Smooth muscle cell (in vitro differentiated cells): ENCODE data around the gene NOTUM. TPM values are rescaled to one million over a fixed set of nuclear protein-coding genes. Genes with fewer than 3 reads are reported as not detected.

Source experiments
- DNase-seq: peaks from one replicate; lab custom pipeline; 2025; ENCODE audit not compliant: unreplicated experiment; lab: John Stamatoyannopoulos, UW
- H2AFZ ChIP-seq: fragments of 200-600 bp; sonication (generic); 2 replicates; pipeline ENCODE4 v1.6.0; 2016; ENCODE audit warnings: antibody characterized with exemption, low read depth, mild to moderate bottlenecking
- H3F3A ChIP-seq: fragments of 200-600 bp; sonication (generic); 2 replicates; pipeline ENCODE4 v1.6.0; 2017; ENCODE audit warnings: antibody characterized with exemption, low read depth
- H3K27ac ChIP-seq: fragments of 200-600 bp; sonication (generic); 2 replicates; pipeline ENCODE4 v1.5.1; 2016; ENCODE audit warnings: low read depth, mild to moderate bottlenecking
- H3K27me3 ChIP-seq: fragments of 200-600 bp; sonication (generic); 2 replicates; pipeline ENCODE4 v1.6.1; 2016; ENCODE audit warnings: low read depth, mild to moderate bottlenecking
- H3K36me3 ChIP-seq: fragments of 200-600 bp; sonication (generic); 2 replicates; pipeline ENCODE4 v1.5.1; 2016; ENCODE audit warnings: low read depth
- H3K4me1 ChIP-seq: fragments of 200-600 bp; sonication (generic); 2 replicates; pipeline ENCODE4 v1.5.1; 2016; ENCODE audit warnings: low read depth
- H3K4me2 ChIP-seq: fragments of 200-600 bp; sonication (generic); 2 replicates; pipeline ENCODE4 v1.6.0; 2016; ENCODE audit warnings: mild to moderate bottlenecking
- H3K4me3 ChIP-seq: fragments of 200-600 bp; sonication (generic); 2 replicates; pipeline ENCODE4 v1.5.1; 2016; ENCODE audit warnings: mild to moderate bottlenecking
- H3K79me2 ChIP-seq: fragments of 200-600 bp; sonication (generic); 2 replicates; pipeline ENCODE4 v1.6.0; 2016; ENCODE audit warnings: low read depth, mild to moderate bottlenecking
- H3K9ac ChIP-seq: fragments of 200-600 bp; sonication (generic); 2 replicates; pipeline ENCODE4 v1.6.0; 2016; ENCODE audit warnings: low read depth
- H3K9me3 ChIP-seq: fragments of 200-600 bp; sonication (generic); replicated peaks from 2 replicates; pipeline ENCODE4 v1.5.1; 2016; ENCODE audit warnings: low read depth
- H4K20me1 ChIP-seq: fragments of 200-600 bp; sonication (generic); 2 replicates; pipeline ENCODE4 v1.6.0; 2016; ENCODE audit warnings: low read depth
- CTCF ChIP-seq: fragments of 200-600 bp; sonication (generic); IDR thresholded peaks from 2 replicates; pipeline ENCODE4 v1.5.1; 2017; ENCODE audit warnings: borderline replicate concordance, mild to moderate bottlenecking, antibody characterized with exemption; ENCODE audit not compliant: insufficient read depth, poor library complexity, severe bottlenecking
- WGBS: methylation state at CpG from one replicate; pipeline ENCODE4 v1.1.7; 2016; ENCODE audit warnings: low lambda C conversion rate; 5-methylcytosine and 5-hydroxymethylcytosine counted together
- polyA plus RNA-seq: library from polyadenylated mRNA; unstranded; fragments of >200 nt; fragmentation: Nextera tagmentation; extraction: Ambion mirVana; gene quantifications from 2 replicates; pipeline ENCODE4 v1.2.1, GENCODE V29; 2016
- total RNA-seq: library from RNA; depleted of rRNA; stranded (reverse); fragments of >200 nt; gene quantifications from 2 replicates; pipeline ENCODE4 v1.2.3, GENCODE V29; 2014

NOTUM gene
- total and polyA plus RNA-seq, 2 experiments from 2014 or later: 0.90 to 2.9 TPM

GRCh38 chr17:81964081-81964849, 3.3 kb upstream of the NOTUM start:
- Histone ChIP-seq H2AFZ (no peak overlapping the region), H3K4me2 (no peak overlapping the region), H3K27me3 (peaks cover 19% of the 10 kb centered on the region), H3K27ac (no peak overlapping the region), H3K4me3 (no peak overlapping the region), H3K79me2 (no peaks in the 10 kb centered on the region), H3K9ac (no peak overlapping the region), H4K20me1 (no peaks in the 10 kb centered on the region), H3K9me3 (no peaks in the 10 kb centered on the region), H3F3A (peaks cover 11% of the 10 kb centered on the region), H3K4me1 (peaks cover 16% of the 10 kb centered on the region), H3K36me3 (no peaks in the 10 kb centered on the region)
- 89% methylated on average over 21 of the region's 22 CpGs for WGBS
- DNase-seq: no peak
- no peak for TF ChIP-seq CTCF

GRCh38 chr17:81962499-81963441, 1.8 kb upstream of the NOTUM start:
- Histone ChIP-seq H3F3A (peaks cover 11% of the 10 kb centered on the region), H3K27ac (no peak overlapping the region), H3K36me3 (no peaks in the 10 kb centered on the region), H3K79me2 (no peaks in the 10 kb centered on the region), H4K20me1 (no peaks in the 10 kb centered on the region), H3K4me2 (no peak overlapping the region), H3K9ac (no peak overlapping the region), H3K27me3 (peaks cover 30% of the 10 kb centered on the region), H3K4me3 (no peak overlapping the region), H3K4me1 (peaks cover 11% of the 10 kb centered on the region), H2AFZ (no peak overlapping the region), H3K9me3 (no peaks in the 10 kb centered on the region)
- no peak for DNase-seq
- no peak for TF ChIP-seq CTCF
- 80% methylated on average over 37 of the region's 37 CpGs for WGBS

GRCh38 chr17:81961521-81962498, 823 bp upstream of the NOTUM start:
- Histone ChIP-seq H2AFZ (no peak overlapping the region), H3K4me1 (peaks cover 1% of the 10 kb centered on the region), H4K20me1 (no peaks in the 10 kb centered on the region), H3K27ac (no peak overlapping the region), H3K79me2 (no peaks in the 10 kb centered on the region), H3K27me3 (peaks cover 30% of the 10 kb centered on the region), H3F3A (peaks cover 11% of the 10 kb centered on the region), H3K4me2 (no peak overlapping the region), H3K4me3 (no peak overlapping the region), H3K36me3 (no peaks in the 10 kb centered on the region), H3K9me3 (no peaks in the 10 kb centered on the region), H3K9ac (no peak overlapping the region)
- 30% methylated on average over 61 of the region's 82 CpGs for WGBS
- no peak for DNase-seq
- TF ChIP-seq CTCF: no peak
